ENCODE results near the gene CCDC144A.
A peak's percentile ranks its signal among the peaks of the same experiment; 100 is the strongest.
"Not testable (repeated sequence)": the region's sequence is repeated elsewhere in the genome, so short reads cannot be mapped to it uniquely, and the experiment has no call there.

Gene CCDC144A

DNA sequence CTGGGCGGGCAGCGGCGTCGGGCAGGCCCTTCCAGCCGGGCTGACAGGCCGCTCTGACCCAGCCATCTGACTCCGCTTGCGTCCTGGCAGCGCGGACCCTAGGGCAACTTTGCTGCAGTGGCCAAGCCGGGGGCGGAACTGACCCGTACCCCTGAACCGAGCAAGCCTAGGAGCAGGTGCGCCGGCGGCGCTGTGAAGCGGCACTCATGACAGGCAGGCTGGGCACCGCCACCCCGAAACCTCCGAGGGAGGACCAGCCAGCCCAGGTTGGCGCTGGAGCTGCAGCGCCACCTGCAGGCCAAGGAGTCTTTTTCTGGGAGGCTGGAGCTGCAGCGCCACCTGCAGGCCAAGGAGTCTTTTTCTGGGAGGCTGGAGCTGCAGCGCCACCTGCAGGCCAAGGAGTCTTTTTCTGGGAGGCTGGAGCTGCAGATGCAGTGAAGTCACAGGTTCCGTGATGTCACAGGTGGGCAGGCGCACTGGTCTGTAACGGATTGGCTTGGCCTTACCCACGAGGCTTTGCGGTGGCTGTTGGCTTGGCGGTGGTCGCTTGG, at the start of gene CCDC144A:
CCDC144A (plus strand) TSS at position 511 of the 551 bp plus-strand sequence. CDS start 160 bp downstream, outside the sequence.
- DNase-seq: peak; percentile 56

- no peak for DNase-seq
Measured at GRCh38 chr17:16649585-16649984, 40.5 kb upstream of the CCDC144A start.

GRCh38 chr17:16652252-16652651, 37.8 kb upstream of the CCDC144A start:
- no peak for DNase-seq

DNA sequence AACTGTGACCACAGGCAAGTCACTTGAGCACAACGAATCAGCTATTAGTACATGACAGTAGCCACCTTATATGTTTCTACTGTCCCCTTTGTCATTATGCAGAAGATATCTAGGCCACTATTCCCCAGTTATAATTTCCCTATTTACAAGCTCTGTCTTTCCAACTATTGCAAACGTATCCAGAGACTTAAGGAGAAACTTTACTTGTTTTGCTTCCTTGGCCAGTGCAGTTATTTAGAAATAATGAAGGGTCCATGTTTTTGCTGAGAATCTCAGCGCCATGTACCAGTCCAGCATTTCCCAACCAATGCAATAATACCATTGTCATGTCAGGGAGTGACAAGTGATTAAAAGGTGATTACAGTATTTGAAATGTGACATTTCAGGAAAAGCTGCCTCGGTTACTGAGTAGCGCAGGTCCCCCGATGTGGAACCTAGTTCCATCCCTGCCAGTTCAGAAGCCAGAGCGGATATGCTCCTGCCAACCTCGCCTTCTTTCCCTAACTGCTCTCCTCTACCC, 37.1 kb upstream of the CCDC144A start:
- DNase-seq: no peak

DNA sequence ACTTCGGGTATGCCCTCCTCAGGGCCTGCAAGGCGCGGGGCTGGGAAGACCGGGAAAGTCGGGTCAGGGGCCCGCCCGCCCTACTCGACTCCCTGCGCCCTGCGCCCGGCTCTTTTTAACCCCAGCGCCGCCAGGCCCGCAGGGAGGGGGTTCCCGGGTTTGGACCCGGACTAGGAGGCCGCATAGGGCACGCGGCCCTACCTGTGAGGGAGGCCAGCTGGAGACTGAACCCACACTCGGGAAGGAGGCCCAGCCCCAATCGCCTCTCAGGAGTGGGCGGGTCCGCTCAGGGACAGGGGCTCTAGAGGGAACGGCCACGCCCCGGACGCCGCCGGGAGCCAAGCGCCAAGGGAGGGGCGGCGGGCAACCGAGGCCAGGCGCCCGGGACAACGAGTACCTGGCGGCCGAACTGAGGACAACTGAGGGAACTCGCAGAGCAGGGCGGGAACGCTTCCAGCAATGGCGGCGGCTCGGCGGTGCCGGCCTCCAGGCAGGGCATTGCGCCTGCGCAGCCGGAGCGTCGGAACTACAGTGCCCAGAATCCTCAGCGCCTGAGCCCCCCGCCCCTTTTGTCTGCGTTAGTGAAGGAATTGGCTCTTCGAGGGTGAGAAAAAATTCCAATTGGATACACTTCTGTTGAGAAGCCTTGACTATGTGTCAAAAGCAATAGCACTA, 36.5 kb upstream of the CCDC144A start, which contains the start of gene ZNF624:
ZNF624 (minus strand) TSS at position 484 of the 675 bp plus-strand sequence.
- peak; percentile 89 for DNase-seq

- no peak for DNase-seq
Measured at GRCh38 chr17:16661217-16661616, 28.8 kb upstream of the CCDC144A start.

GRCh38 chr17:16662936-16663335, 27.1 kb upstream of the CCDC144A start:
- no peak for DNase-seq

- not testable (repeated sequence) for DNase-seq
Measured at GRCh38 chr17:16666553-16666906, 23.5 kb upstream of the CCDC144A start.

GRCh38 chr17:16666907-16667636, 23.0 kb upstream of the CCDC144A start:
- DNase-seq: not testable (repeated sequence)

DNA sequence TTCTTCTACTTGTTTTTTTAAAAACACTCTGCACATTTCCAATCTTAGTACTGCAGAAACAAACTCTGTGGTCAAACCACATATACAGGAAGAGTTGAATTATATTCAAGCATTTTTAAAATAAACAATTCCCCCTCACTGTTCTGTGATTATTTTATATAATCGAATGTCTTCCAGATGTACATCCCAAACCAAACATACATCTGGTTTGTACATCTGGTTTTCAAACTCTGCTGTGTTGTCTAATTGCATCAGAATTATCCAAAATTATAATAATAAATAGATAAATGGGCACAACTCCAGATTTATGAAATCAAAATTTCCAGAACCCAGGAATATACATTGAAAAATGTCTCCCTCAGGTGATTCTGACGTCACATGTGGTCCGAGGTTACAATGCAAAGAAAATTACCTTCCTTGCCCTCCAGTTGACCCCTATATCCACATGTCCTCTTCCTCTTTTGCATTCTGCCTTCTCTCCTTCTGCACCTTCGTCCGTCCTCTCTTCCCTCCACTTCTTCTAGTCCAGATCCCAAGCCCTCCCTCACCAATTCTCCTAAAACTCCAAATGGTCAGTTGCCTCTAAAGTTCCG, 13.3 kb upstream of the CCDC144A start:
- DNase-seq: no peak

DNA sequence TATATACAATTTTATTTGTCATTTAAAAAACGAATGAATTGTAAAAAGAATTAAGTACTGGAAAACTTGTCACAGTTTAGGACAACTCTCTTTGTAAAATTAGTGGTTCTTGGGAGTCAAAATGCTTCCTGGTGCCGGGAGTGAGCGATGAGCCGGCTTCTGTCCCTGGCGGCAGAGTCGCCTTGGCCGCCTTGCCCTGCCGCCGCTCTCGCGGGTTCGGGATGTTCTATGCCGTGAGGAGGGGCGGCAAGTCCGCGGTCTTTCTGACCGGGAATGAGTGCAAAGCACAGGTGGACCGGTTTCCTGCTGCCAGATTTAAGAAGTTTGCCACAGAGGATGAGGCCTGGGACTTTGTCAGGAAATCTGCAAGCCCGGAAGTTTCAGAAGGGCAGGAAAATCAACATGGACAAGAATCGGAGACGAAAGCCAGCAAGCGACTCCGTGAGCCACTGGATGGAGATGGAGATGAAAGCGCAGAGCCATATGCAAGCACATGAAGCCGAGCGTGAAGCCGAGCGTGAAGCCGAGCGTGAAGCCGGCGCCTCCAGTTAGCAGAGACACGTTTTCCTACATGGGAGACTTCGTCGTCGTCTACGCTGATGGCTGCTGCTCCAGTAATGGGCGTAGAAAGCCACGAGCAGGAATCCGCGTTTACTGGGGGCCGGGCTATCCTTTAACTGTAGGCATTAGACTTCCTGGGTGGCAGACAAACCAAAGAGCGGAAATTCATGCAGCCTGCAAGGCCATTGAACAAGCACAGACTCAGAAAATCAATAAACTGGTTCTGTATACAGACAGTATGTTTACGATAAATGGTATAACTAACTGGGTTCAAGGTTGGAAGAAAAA, 6.5 kb upstream of the CCDC144A start:
- not testable (repeated sequence) for DNase-seq

- not testable (repeated sequence) for DNase-seq
Measured at GRCh38 chr17:16686019-16686418, 4.0 kb upstream of the CCDC144A start.

GRCh38 chr17:16687151-16687550, 2.9 kb upstream of the CCDC144A start:
- DNase-seq: not testable (repeated sequence)

DNA sequence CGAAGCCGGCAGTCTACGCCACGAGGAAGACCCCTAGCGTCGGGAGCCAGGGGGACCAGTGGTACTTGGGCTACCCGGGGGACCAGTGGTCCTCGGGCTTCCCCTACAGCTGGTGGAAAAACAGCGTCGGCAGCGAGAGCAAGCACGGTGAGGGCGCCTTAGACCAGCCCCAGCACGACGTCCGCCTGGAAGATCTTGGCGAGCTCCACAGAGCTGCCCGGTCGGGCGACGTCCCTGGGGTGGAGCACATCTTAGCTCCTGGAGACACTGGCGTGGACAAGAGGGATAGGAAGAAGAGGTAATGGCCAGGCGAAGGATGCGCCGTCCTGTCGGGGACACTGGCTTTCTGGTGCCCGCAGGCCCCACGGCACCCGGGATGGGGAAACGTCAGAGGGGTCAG, 406 bp downstream of the CCDC144A start:
- DNase-seq: not testable (repeated sequence)

DNA sequence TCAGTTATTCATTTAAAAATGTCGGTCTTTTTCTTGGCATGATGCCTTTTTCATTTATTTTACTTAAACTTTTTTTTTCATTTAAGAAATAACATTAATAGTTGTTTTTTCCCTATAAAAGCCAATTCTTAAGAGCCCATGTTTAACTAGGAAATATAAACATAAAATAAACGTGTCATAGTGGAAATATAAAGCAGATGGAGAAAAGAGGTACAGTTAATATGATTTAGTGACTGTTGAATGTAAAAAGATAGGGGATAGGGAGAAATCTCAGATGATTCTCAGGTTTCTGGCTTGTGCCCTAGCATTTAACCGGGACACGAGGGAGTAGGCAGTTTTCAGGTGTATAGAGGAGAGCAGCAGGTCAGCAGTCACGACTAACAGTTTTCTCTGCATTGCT, 7.6 kb downstream of the CCDC144A start:
- not testable (repeated sequence) for DNase-seq

DNA sequence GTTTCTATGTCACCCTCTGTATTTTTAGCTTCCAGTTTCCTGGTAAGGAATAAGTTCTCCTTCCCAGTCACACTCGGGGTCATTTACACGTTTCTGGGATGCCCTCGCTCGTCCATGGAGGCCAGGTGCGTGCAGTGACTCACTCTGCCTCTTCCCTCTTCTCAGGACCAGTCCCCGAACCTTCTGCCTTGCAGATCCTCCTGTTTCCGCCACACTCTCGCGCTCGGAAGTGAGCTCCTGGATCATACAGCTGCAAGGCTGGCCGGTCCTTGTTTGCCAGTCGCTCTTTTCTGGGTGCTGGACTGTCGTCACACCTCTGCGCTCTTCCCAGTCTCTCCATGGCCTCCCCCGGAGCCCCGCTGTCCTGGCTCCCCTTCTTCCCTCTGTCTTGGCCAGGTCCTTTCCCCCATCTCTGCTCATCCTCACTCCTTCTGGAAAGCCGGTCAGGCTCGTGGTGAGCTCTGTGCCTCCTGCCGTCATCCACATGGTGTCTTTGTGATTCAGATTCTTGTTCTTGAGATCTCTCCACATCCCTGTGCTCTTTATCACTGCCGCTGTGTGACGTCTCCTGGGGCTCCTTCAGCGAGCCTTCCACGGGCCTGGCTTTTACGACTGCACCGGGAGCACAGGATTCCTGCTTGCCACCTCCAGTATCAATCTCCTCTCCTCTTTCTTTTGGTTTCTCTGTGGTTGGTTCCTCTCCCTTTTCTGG, 55.6 kb downstream of the CCDC144A start:
- not testable (repeated sequence) for DNase-seq

DNA sequence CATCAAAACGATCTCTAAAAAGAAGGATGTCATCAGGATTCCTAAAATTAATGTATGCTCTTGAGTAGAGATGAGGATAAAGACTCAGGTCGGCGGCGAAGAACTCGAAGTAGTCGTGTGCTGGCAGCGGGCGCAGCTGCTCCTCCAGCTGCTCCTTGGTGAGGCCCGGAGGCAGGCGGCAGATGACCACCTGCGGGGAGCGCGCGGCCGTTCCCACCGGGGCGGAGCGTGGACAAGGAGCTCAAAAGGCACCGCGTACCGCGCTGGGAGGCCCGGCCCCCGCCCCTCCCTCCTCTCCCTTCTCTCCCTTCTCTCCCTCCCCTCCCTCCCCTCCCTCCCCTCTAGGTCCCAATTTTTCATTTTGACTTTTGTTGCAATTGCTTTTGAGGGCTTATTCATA, 56.5 kb downstream of the CCDC144A start:
- not testable (repeated sequence) for DNase-seq

GRCh38 chr17:16750515-16750914, 60.5 kb downstream of the CCDC144A start:
- not testable (repeated sequence) for DNase-seq

GRCh38 chr17:16751224-16751923, 61.3 kb downstream of the CCDC144A start:
- not testable (repeated sequence) for DNase-seq

DNA sequence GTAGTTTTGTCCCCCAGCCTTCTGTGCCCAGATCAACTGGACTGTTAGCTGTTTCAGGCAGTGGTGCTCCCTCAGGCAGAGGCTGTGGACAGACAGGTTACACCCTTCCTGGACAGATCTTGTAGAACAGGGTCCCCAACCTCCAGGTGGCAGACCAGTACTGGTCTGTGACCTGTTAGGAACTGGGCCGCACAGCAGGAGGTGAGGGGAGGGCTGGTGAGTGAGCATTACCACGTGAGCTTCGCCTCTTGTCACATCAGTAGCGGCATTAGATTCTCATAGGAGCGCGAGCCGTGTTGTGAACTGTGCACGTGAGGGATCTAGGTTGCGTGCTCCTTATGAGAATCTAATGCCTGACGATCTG, 61.9 kb downstream of the CCDC144A start:
- DNase-seq: not testable (repeated sequence)

DNA sequence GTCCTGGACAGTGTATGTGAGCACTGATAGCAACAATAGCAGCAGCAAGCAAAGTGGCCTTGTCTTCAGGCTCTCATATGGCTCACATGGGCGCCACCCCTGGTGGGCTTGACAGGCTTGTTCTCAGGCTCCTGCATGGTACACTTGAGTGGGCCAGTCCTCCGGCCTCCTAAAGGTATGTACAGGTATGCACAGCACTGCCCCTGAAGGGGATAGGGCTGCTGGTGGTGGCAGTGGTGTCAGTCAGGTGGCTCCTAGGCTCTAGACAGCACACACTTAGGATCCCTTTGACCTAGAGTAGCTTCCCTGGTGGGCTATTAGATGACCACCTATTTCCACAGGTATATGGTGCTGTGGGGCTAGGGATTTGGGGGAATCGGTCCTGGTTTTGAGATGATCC, 67.5 kb downstream of the CCDC144A start:
- not testable (repeated sequence) for DNase-seq

Data from stimulated activated CD4-positive, alpha-beta T cell treated with anti-CD3 and anti-CD28 coated beads, Interleukin-4, amount 100 ng/mL, for 1 hour (primary cell).